ENCODE data around the gene C5orf34. TPM values are rescaled to one million over a fixed set of nuclear protein-coding genes. Genes with fewer than 3 reads are reported as not detected.
A peak's percentile ranks its signal among the peaks of the same experiment; 100 is the strongest.

The C5orf34 gene
- polyA plus RNA-seq, 1 of the 3 experiments (the other 2 are of a cell fraction) = 2.9 TPM

DNA sequence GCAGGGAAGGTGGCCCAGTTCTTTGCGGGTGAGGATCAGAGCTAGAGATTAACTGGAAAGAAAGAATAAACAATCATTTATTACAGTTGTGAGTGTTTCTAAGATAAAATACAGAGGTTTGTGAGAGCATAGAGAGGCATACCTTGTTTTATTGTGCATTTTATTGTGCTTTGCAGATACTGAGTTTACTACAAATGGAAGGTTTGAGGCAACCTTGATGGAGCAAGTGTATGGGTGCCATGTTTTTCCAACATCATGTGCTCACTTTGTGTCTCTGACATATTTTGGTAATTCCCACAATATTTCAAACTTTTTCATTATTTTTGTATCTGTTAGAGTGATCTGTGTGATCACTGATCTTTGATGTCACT lies 715 bp upstream of the C5orf34 start:
- CTCF ChIA-PET = interaction anchor here (1.6 to 2.6 kb wide), 2 partner anchors 31 to 40 kb away, joined by 6 to 13 read pairs; partner anchors contain the start of genes PAIP1 and TMEM267

More for the DNA sequence above, 715 bp upstream of the C5orf34 start:
- DNase-seq = no peak
- H3K79me2 ChIP-seq (ENCODE audit: insufficient read depth) = peaks cover 26% of the 10 kb centered on the region; the same call in 1 of the 2 replicates
- H3K36me3 ChIP-seq (replicated peaks in 1 of 2; ENCODE audit: control insufficient read depth in 1 of 2, insufficient read depth in 2 of 2, low read length in 1 of 2) = no peaks in the 10 kb centered on the region
- peaks cover 12% of the 10 kb centered on the region for H3F3A ChIP-seq (replicated peaks; ENCODE audit: insufficient read depth)
- H3K9ac ChIP-seq = peak overlapping the region; percentile 97
- no peaks in the 10 kb centered on the region for H4K20me1 ChIP-seq (ENCODE audit: insufficient read depth)
- no peaks in the 10 kb centered on the region for H3K9me3 ChIP-seq
- WGBS (ENCODE audit: low lambda C conversion rate) = 15% methylated on average over 1 of the region's 1 CpG
- peak overlapping the region; percentile 99 for H2AFZ ChIP-seq (ENCODE audit: low read depth)
- POLR2A ChIA-PET = interaction anchor here (0.7 to 1.7 kb wide), 6 partner anchors 8 to 87 kb away, joined by 3 to 28 read pairs (median 8); partner anchors contain the start of genes NNT and TMEM267
- no peaks in the 10 kb centered on the region for H3K27me3 ChIP-seq (ENCODE audit: insufficient read depth)
- TF ChIP-seq EZH2phosphoT487 (IDR thresholded peaks at IDR 0.05; ENCODE audit: borderline replicate concordance, low read depth) = no peak
- TF ChIP-seq, protein P1, sequence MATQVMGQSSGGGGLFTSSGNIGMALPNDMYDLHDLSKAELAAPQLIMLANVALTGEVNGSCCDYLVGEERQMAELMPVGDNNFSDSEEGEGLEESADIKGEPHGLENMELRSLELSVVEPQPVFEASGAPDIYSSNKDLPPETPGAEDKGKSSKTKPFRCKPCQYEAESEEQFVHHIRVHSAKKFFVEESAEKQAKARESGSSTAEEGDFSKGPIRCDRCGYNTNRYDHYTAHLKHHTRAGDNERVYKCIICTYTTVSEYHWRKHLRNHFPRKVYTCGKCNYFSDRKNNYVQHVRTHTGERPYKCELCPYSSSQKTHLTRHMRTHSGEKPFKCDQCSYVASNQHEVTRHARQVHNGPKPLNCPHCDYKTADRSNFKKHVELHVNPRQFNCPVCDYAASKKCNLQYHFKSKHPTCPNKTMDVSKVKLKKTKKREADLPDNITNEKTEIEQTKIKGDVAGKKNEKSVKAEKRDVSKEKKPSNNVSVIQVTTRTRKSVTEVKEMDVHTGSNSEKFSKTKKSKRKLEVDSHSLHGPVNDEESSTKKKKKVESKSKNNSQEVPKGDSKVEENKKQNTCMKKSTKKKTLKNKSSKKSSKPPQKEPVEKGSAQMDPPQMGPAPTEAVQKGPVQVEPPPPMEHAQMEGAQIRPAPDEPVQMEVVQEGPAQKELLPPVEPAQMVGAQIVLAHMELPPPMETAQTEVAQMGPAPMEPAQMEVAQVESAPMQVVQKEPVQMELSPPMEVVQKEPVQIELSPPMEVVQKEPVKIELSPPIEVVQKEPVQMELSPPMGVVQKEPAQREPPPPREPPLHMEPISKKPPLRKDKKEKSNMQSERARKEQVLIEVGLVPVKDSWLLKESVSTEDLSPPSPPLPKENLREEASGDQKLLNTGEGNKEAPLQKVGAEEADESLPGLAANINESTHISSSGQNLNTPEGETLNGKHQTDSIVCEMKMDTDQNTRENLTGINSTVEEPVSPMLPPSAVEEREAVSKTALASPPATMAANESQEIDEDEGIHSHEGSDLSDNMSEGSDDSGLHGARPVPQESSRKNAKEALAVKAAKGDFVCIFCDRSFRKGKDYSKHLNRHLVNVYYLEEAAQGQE (IDR thresholded peaks at IDR 0.05; ENCODE audit: low read depth, low read length) = no peak
- TF ChIP-seq, protein P2, sequence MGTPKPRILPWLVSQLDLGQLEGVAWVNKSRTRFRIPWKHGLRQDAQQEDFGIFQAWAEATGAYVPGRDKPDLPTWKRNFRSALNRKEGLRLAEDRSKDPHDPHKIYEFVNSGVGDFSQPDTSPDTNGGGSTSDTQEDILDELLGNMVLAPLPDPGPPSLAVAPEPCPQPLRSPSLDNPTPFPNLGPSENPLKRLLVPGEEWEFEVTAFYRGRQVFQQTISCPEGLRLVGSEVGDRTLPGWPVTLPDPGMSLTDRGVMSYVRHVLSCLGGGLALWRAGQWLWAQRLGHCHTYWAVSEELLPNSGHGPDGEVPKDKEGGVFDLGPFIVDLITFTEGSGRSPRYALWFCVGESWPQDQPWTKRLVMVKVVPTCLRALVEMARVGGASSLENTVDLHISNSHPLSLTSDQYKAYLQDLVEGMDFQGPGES (IDR thresholded peaks at IDR 0.05; ENCODE audit: low read depth, low read length) = no peak
- no peak for TF ChIP-seq YY1 (IDR thresholded peaks at IDR 0.05; ENCODE audit: low read depth)
- TF ChIP-seq GABPA (IDR thresholded peaks at IDR 0.05; ENCODE audit: low read depth) = no peak
- no peak for TF ChIP-seq EP300 (IDR thresholded peaks at IDR 0.05; ENCODE audit: borderline replicate concordance in 1 of 2, low read depth in 1 of 2, low read length in 1 of 2)
- no peak for TF ChIP-seq RXRA (IDR thresholded peaks at IDR 0.05; ENCODE audit: borderline replicate concordance, low read depth)
- no peak for TF ChIP-seq MXI1 (IDR thresholded peaks at IDR 0.05; ENCODE audit: low read depth, low read length)
- TF ChIP-seq, protein P3, sequence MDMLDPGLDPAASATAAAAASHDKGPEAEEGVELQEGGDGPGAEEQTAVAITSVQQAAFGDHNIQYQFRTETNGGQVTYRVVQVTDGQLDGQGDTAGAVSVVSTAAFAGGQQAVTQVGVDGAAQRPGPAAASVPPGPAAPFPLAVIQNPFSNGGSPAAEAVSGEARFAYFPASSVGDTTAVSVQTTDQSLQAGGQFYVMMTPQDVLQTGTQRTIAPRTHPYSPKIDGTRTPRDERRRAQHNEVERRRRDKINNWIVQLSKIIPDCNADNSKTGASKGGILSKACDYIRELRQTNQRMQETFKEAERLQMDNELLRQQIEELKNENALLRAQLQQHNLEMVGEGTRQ (IDR thresholded peaks at IDR 0.05; ENCODE audit: borderline replicate concordance, low read depth, low read length) = no peak
- no peak for TF ChIP-seq FOXJ3 (CRISPR knock-in tag; IDR thresholded peaks at IDR 0.05)
- no peak for TF ChIP-seq FOSL2 (IDR thresholded peaks at IDR 0.05; ENCODE audit: borderline replicate concordance, low read depth)
- peaks cover 0 to 11% of the 10 kb centered on the region in 2 experiments; a peak in 2 of 4 replicates for H3K4me1 ChIP-seq (ENCODE audit: control insufficient read depth in 1 of 2, insufficient read depth in 2 of 2, low read depth in 1 of 2, low read length in 1 of 2)
- peak overlapping the region; percentile 76 to 96 for H3K4me3 ChIP-seq (ENCODE audit: low read depth in 2 of 2, low read length in 1 of 2)
- peak overlapping the region; percentile 91 to 96 for H3K27ac ChIP-seq (ENCODE audit: low read depth in 2 of 2, low read length in 1 of 2)
- H3K9me2 ChIP-seq = no peaks in the 10 kb centered on the region
- H3K4me2 ChIP-seq = peak overlapping the region; percentile 89
